H1 (cell line): ENCODE measurements around the gene MYO1F.

Source experiments
- ATF2 ChIP-seq: IDR thresholded peaks from 2 replicates; pipeline ENCODE4 v1.6.1; 2012; ENCODE audit warnings: low read length, inconsistent platforms
- ATF3 ChIP-seq: IDR thresholded peaks from 2 replicates; pipeline ENCODE4 v1.6.1; 2011; ENCODE audit warnings: low read depth, mild to moderate bottlenecking, low read length; ENCODE audit not compliant: insufficient read depth
- CTCF ChIP-seq, 3 experiments: IDR thresholded peaks; 1 replicate in 2 of 3; 2 replicates in 1 of 3; pipeline versions ENCODE4 v1.5.1 to v1.6.1; 2011; ENCODE audit warnings: low read length in 3 of 3, mild to moderate bottlenecking in 3 of 3, inconsistent platforms in 2 of 3, low read depth in 1 of 3, moderate library complexity in 1 of 3; ENCODE audit not compliant: insufficient read depth in 1 of 3; ENCODE audit errors: control extremely low read depth in 1 of 3
- EZH2 ChIP-seq: fragments of 200-600 bp; sonication (generic); IDR thresholded peaks from 2 replicates; pipeline ENCODE4 v1.7.1; 2012; ENCODE audit warnings: low read depth, mild to moderate bottlenecking, moderate library complexity, low read length, inconsistent platforms; ENCODE audit not compliant: severe bottlenecking
- SIX5 ChIP-seq: IDR thresholded peaks from 2 replicates; pipeline ENCODE4 v1.6.1; 2011; ENCODE audit warnings: mild to moderate bottlenecking, low read depth, low read length
- SRF ChIP-seq: IDR thresholded peaks from 2 replicates; pipeline ENCODE4 v1.6.1; 2011; ENCODE audit warnings: mild to moderate bottlenecking, low read depth, low read length, moderate library complexity
- YY1 ChIP-seq: IDR thresholded peaks from 2 replicates; pipeline ENCODE4 v1.6.1; 2011; ENCODE audit warnings: low read depth, mild to moderate bottlenecking, low read length

DNA sequence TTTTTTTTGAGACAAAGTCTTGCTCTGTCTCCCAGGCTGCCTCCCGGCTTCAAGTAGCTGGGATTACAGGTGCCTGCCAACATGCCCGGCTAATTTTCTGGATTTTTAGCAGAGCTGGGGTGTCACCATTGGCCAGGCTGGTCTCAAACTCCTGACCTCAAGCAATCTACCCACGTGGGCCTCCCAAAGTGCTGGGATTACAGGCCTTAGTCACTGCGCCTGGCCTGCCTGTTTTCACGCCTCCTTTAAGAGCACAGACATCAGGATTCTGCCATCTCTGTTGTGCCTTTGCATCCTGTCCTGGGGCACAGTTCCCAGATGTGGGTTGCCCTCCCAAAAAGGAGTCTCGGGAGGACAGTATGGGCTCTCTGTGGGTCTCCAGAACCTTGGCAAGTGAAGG, 72.3 kb downstream of the MYO1F start:
- TF ChIP-seq ATF2 (no peak), SIX5 (no peak), CTCF (IDR thresholded peaks at IDR 0.05; ENCODE audit: control extremely low read depth in 1 of 3, insufficient read depth in 1 of 3, low read depth in 1 of 3, low read length in 3 of 3) (no peak), SRF (no peak), YY1 (no peak), EZH2 (no peak), ATF3 (no peak)
